ENCODE data around the gene KRTAP10-12.
"Not testable (repeated sequence)": the region's sequence is repeated elsewhere in the genome, so short reads cannot be mapped to it uniquely, and the experiment has no call there.

The KRTAP10-12 gene

GRCh38 chr21:44670642-44671432, 26.1 kb upstream of the KRTAP10-12 start:
- no peak for DNase-seq

GRCh38 chr21:44671911-44672310, 25.1 kb upstream of the KRTAP10-12 start:
- DNase-seq, result no peak

GRCh38 chr21:44677881-44678280, 19.1 kb upstream of the KRTAP10-12 start:
- no peak for DNase-seq

- DNase-seq, result no peak
Observed at GRCh38 chr21:44681152-44681551, 15.8 kb upstream of the KRTAP10-12 start.

GRCh38 chr21:44681861-44682579, 15.0 kb upstream of the KRTAP10-12 start, which contains the start of gene KRTAP12-1:
Gene KRTAP12-1 (minus strand): TSS chr21:44682163. CDS start chr21:44682123, 40 bp downstream.
- no peak for DNase-seq

- no peak for DNase-seq
Observed at GRCh38 chr21:44682580-44683151, 14.3 kb upstream of the KRTAP10-12 start.

- no peak for DNase-seq
Observed at GRCh38 chr21:44684077-44684476, 12.9 kb upstream of the KRTAP10-12 start.

- DNase-seq, result no peak
Observed at GRCh38 chr21:44684483-44684882, 12.5 kb upstream of the KRTAP10-12 start.

GRCh38 chr21:44685050-44685449, 11.9 kb upstream of the KRTAP10-12 start:
- DNase-seq, result not testable (repeated sequence)

- no peak for DNase-seq
Observed at GRCh38 chr21:44686000-44686781, 10.8 kb upstream of the KRTAP10-12 start.

GRCh38 chr21:44686843-44687561, 10.0 kb upstream of the KRTAP10-12 start:
- DNase-seq, result no peak

- no peak for DNase-seq
Observed at GRCh38 chr21:44687671-44688070, 9.3 kb upstream of the KRTAP10-12 start.

GRCh38 chr21:44689740-44690139, 7.2 kb upstream of the KRTAP10-12 start:
- not testable (repeated sequence) for DNase-seq

GRCh38 chr21:44691686-44692085, 5.3 kb upstream of the KRTAP10-12 start:
- no peak for DNase-seq

GRCh38 chr21:44692798-44693512, 4.0 kb upstream of the KRTAP10-12 start:
- DNase-seq, result no peak

- no peak for DNase-seq
Observed at GRCh38 chr21:44694776-44695175, 2.2 kb upstream of the KRTAP10-12 start.

- no peak for DNase-seq
Observed at GRCh38 chr21:44695184-44695583, 1.8 kb upstream of the KRTAP10-12 start.

- no peak for DNase-seq
Observed at GRCh38 chr21:44695641-44696040, 1.3 kb upstream of the KRTAP10-12 start.

GRCh38 chr21:44696572-44696971, 400 bp upstream of the KRTAP10-12 start:
- DNase-seq, result no peak

GRCh38 chr21:44697811-44698734, 1.1 kb downstream of the KRTAP10-12 start:
- DNase-seq, result no peak

All from femur (tissue), 1 donor.